GM21723 (cell line): Measurements from ENCODE around the gene COL8A2.

Experiments
- ATAC-seq: cut with Tn5 transposase; IDR thresholded peaks from one replicate; pipeline ENCODE4 v1.9.1; 2021; ENCODE audit warnings: mild to moderate bottlenecking, moderate library complexity; ENCODE audit not compliant: unreplicated experiment

Gene COL8A2

DNA sequence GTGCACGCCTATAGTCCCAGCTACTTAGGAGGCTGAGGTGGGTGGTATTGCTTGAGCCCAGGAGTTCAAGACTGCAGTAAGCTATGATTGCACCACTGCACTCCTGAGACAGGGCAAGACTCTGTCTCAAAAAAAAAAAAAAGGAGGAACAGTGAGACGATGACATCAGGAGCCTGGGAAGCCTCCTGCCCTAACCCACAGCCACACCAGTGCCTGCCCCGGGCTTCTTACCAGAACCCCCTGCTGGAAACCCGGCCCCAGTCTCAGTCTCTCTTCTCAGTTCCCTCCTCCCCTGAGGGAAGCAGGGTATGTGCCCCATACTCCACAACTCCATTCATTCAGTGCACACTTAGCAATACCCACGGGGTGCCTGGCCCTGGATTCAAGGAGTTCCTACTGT is 9.1 kb downstream of the COL8A2 start:
- ATAC-seq = no peak

DNA sequence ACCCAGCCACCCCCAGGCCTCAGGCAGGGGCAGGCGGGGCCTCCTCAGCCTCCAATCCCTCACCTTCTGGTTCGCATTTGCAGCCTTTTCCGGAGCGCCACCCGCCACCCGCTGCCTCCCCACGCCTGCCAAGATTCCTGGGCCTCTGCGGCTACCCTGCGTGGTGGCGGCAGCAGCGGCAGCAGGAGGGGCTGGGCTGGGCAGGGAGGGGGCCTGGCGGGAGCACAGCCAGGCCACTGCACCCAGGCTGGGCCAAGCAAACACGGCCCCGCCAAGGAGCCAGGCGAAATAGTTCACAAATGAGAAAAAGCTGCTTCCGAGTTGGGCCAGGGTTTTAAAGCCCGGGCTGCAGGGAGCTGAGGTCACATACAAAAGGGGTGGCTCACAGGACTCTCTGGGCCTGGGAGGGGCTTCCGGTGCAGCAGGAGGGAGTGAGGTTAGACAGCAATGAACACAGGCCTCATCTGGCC is 9.8 kb downstream of the COL8A2 start:
- ATAC-seq = no peak

DNA sequence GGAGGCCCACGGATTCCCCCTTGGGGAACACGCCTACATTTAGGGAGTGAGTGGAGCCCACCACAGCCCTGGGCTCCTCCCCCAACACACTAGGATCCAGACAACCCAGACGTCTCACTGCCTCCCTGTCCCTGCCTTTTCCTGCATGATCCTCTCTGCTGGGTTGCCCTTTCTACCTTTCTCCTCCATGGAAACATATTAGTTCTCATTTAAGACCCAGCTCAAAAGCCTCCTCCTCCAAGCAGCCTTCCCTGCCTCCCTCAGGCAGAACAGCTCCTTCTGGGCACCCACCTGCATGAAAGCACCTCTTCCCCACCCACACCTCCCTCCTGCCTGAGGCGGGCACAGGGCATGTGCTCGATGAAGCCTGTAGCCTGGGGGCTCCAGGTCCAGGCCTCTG is 10.7 kb downstream of the COL8A2 start:
- no peak for ATAC-seq

DNA sequence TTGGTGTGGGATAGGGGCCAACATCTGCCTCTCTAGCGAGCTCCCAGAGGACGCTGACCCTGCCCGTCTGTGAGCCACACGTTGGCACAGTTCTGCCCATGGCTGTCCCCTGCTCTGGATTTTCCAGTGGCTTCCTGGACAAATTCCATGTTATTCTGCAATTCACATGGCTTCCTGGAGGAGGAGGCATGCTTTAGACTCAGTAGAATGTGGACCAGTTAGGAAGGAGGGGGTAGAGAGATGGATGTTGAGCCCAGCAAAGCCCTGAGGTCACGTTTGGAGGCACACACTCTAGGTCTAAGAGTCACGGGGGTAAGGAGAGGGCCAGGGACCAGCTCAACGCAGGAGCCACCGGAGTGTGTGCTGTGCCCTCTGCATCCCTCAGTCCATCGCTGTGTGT is 12.2 kb downstream of the COL8A2 start:
- ATAC-seq = no peak

DNA sequence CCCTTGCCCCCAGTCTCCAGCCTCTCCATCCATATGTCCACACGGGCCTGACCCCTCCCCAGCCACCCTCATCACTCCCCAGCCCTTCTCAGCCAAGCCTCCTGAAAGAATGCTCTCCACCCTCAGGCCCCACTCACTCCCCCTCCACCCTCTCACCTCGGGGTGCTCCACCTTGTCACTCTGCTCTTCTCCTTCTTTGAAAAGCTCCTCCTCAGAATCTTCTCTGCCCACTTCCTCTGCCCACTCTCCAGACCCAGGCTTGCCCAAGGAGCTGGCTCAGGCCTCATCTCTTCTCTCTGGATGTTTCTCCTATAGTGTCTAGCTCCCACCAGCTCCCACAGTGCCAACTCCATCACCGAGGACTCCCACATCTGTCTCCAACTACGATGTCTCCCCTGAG is 13.9 kb downstream of the COL8A2 start:
- ATAC-seq = no peak

DNA sequence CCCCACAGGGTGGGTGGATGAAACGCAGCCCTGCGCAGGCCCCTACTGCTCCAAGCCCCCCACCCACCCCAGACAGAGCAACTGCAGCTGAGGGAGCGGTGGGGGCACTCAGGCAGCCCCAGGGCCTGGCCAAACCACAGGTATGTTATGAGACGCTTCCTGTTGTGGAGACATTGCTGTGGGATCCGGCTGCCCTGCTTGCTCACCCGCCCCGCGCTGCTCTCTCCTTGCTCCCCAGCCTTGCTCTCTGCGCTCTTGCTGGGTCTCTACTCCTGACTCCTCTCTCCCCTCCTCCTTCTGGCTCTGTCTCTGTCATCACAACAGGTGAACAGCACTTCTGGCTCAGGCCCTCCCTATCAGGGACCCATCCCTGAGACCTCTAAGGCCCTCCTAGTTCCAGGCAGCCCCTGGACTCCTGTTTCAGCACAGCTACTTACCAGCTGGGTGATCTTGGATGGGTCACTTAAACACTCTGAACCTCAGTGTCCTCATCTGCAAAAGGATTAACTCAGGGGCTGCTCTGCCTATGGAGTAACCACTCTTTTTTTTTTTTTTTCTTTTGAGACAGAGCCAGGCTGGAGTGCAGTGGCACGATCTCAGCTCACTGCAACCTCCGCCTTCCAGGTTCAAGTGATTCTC is 15.9 kb downstream of the COL8A2 start:
- ATAC-seq = no peak

DNA sequence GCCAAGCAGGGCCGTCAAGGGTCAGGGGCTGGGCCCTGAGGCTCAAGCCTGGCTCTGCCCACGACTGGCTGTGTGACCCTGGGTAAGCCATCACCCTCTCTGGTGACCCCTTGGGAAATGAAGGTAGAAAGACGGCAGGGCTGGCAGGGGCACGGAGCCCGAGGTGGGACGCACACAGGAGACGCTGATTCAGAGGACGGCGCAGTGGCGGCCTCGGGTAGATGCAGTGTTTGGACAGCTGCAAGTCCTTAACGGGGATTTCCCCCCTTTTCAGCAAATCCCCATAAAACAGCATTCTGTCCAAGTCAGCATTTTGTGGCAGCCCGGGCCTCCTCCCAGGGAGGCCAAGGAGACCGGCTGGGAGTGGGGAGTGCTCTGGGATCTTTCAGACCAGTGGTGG is 16.7 kb downstream of the COL8A2 start:
- ATAC-seq = no peak

DNA sequence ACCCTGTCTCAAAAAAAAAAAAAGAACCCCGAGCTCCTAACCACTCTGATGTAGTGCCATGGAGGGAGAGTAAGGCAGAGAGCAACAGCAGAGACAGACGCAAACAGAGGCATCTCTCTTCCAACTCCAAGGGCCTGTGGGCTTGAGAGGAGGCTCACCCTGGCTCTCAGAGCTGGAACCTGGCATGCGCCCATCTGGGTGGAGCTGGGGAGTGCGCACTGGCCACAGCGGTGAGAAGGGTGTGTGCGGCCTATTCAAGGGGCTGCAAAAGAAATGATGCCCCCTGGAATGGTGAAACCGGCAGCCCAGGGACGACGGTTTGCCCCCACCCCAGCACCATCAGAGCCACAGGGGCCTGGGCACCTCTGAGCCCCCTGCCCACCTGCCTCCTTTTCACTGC is 17.6 kb downstream of the COL8A2 start:
- no peak for ATAC-seq

DNA sequence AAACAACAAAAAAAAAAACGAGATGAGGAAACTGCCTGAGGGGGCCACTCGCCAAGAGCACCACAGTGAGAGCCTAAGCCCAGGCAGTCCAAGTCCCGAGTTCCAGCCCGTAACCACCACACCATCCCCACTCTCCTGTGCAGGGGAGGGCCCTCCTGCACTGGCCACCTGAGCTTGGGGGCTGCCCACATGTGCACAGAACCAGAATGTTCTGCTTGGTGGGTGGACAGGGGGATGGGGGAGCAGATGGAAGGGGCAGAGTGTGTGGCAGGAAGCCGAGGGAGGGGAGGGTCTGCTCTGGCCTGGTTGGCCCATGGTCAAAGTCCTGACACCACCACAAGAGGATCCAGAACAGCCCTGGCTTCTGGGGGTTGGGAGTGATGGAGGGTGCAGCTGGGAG is 18.8 kb downstream of the COL8A2 start:
- ATAC-seq = no peak

DNA sequence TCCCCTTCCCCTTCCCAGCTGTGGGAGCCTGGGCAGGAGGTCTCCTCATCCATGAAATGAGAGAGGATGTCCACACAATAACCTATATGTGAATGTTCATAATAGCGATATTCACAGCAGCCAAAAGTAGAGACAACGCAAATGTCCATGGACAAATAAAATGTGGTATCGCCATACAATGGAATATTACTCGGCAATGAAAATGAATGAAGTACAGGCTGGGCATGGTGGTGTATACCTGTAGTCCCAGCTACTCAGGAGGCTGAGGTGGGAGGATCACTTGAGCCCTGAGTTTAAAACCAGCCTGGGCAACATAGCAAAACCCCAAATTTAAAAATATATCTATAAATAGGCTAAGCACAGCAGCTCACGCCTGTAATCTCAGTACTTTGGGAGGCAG is 23.5 kb downstream of the COL8A2 start:
- ATAC-seq = no peak

DNA sequence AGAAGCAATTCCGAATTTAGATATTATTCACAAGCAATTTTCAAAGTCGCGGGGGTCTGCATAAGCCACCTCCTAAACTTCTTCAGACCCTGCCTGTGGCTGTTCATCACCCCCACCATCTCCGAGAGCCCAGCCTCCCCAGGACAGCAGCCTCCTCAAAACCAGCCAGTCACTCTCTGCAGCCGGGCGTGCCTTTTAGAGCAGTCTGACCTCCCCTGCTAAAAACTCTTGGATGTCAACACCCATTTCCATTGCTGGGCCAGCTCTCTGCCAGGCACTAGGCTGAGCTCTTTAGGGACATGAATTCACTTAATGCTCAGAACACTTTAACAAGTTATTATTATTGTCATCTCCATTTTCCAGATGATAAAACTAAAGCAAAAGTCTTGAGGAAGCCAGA is 24.6 kb downstream of the COL8A2 start:
- no peak for ATAC-seq

DNA sequence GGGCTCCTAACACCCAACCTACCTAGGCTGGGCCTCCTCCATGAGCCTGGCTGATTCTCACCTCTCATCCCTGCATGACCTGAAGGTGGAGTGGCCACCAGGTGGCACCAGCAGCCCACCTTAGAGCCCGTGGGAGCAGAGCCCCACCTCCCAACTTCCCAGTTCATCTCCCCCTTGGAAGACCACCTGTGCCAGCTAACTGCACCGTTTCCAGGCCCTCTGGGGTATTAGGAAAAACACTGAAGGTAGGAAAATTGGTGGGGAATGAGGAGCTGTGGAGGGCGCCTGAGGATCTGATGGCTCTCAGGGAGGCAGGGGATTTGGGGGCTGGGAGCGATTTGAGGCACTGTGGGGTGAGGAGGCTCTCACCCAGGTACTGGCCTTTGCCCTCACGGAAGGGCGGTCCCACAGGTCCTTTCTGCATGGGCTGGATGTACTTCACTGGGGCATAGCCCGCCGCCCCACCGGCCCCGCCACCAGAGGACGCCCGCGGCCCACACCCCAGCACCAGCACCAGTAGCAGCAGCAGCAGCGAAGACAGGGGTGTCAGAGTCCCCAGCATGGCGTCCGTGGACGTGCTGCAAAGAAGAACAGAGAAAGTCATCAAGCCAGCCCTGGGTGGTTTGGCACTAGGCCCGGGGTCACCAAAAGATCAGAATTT is 25.2 kb downstream of the COL8A2 start:
- no peak for ATAC-seq

DNA sequence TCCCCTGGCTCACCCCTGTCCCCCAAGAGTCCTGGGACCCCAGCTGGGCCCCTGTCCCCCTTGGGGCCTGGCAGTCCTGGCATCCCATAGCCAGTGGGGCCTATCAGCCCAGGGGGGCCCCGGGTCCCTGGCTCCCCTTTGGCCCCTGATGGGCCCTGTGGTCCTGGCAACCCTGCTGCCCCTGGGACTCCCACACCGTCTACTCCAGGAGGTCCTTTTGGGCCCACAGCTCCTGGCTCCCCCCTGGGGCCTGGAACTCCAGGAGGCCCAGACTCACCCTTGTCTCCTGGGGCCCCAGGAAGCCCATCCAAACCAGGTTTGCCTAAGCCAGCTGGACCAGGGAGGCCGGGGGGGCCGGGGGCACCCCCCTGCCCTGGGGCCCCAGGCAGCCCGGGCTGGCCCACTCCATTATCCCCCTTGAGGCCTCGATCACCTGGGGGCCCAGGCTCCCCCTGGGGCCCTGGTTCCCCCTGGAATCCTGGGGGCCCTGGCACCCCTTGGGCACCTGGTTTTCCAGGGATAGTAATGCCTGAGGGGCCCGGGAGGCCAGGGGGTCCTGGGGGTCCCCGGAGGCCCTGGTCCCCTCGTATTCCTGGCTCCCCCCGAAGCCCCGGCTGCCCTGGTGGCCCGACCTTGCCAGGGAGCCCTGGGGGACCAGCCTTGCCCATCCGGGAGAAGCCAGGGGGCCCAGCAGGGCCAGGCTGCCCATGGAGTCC is 26.2 kb downstream of the COL8A2 start:
- ATAC-seq = no peak

DNA sequence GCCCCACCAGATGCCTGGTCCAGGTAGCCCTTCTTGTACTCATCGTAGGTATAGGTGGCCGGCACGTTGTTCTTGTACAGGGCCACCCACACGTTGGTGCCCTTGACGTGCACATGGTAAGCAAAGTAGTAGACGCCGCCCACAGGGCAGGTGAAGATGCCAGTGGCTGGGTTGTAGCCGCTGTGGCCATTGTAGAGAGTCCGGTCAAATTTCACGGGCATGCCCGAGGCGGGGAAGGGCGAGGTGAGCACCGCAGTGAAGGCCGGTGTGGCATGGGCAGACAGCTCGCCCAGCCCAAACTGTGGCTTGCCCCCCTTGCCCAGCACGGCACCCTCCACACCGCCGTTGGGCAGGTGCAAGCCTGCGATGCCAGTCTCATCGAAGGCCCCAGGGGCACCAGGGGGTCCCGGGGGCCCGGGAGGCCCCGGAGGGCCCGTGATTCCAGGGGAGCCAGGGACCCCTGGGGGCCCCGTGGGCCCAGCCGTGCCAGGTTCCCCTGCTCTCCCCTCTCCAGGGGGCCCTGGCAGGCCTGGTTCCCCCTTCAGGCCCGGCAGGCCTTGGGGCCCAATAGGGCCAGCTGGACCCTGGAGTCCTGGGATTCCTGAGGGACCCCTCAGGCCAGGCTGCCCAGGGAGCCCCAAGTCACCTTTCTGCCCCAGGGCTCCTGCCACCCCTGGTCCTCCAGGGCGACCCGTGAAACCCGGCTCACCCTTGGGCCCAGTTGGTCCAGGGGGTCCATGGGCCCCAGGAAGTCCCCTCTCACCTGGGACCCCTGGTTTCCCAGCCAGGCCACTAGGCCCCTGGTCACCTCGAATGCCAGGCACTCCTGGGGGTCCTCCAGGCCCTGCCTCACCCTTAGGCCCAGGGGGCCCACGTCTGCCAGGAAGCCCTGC is 27.1 kb downstream of the COL8A2 start:
- no peak for ATAC-seq

DNA sequence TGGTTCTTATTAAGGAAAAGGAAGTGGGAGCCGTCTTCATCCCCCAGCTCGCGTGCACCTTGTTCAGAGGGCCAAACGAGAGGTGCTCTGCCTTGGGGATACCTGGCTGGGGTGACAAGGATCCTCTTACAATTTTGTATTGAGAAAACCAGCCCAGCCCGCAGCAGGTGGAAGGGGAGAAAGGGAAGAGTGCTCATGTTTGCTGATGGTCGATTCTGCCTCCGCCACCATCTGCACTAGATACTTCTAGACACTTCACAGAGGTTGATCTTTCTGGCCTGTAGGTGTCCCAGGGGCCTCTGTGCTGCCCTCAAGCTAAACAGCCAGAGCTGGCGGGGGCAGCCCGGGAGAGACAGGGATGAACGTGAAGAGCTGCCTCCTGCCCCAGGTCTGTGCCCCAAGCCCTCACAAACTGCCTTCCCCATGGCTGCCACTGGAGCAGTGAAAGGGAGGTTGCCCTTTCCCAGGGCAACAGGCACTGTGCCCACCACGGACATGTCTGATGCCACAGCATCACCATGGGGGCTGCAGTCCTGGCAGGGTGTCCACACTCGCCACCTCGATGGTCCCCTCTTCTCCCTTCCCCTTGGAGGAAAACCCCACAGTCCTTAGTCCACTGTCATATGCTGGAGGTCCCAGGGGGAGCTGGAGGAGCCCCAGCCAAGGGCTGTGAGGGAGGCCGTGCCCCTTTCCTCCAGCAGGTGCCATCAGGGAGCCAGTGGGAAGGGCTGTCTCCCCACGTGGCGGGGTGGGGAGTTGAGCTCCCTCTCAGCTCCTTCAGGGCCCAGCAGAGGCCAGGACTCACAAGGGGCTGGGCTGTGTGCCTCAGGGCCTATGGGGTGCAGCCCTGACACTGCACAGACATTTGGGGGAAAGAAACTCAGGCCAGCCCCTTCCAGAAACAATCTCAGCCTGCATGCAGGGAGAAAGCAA is 28.3 kb downstream of the COL8A2 start:
- ATAC-seq = no peak

DNA sequence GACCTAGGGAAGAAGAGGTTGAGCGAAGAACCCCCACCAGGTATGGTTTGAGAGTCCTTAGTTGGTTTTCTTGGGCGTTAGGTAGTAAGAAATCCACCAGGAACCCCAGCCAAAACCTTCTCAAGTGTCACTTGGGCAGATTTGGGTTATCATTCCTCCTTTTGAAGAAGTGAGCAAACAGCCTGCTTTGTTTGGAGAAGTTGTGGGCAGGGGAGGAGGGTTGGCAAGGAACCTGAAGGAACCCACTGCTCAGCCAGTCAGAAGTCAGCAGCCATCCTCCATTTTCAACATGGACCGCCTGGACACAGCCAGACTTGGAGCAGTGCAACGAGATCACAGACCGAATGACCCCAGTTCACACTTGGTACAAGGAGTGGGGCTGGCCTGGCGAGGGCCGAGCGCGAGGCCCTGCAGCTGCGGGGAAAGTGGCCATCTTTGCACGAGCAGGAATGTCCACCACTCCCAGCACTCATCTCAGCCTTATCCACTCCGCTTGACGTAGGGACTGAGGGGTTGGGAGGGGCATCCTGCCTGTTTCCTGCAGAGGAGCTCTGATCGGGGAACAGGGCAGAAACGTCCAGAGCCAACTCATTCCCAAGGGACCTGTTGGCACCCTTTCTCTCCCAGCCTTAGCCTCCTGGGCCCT is 29.1 kb downstream of the COL8A2 start:
- ATAC-seq = no peak

DNA sequence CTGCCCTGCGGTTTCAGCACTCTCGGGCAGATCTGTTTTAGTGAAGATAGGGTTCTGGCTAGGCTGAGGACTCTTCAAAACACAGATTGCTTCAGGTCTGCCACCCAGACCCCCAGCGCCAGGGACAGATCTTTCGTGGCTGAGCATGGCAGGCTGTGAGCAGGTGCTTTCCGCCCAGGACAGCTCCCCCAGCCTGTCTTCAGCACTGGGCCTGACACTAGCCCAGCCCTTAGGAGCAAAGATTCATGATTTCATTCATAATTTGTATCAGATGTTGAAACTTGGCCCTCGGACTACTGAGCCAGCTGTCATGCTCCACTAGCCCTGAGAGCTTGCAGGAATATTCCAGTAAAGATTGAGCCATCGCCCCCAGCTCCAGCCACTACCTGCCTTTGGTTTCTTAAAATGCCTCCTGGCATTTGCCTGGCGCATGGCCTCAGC is 30.4 kb downstream of the COL8A2 start:
- no peak for ATAC-seq

DNA sequence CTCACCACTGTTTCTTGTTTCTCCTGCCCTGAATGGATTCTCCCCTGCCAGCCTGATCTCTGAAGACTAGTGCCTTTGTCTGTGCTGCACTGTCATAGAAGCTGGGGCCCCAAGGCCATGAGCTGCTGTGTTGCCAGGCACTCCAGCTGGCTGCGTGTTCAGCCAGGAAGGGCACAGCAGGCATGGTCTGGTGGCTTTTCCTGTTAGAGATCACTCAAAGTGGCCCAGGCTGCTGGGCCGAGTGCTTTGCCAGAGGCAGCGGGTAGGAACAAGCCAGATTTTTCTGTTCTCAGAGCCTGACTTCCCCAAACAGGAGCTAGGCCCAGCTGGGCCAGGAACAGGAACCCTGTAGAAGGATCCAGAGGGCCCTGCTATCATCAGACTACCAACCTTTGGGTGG is 31.1 kb downstream of the COL8A2 start:
- ATAC-seq = no peak

DNA sequence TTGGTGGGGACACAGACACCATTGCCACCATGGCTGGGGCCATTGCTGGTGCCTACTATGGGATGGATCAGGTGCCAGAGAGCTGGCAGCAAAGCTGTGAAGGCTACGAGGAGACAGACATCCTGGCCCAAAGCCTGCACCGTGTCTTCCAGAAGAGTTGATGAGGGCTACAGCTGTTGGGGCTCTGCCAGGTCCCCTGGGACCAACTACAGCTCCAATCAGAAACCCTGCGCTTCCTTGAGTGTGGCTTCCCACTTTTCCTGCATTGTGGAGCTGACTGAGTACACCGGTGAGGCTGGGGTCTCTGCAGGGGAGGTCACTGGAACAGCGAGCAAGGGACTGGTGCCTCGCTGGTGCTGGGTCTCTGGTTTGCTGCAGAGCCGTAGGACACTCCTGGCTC is 31.8 kb downstream of the COL8A2 start:
- ATAC-seq = no peak

DNA sequence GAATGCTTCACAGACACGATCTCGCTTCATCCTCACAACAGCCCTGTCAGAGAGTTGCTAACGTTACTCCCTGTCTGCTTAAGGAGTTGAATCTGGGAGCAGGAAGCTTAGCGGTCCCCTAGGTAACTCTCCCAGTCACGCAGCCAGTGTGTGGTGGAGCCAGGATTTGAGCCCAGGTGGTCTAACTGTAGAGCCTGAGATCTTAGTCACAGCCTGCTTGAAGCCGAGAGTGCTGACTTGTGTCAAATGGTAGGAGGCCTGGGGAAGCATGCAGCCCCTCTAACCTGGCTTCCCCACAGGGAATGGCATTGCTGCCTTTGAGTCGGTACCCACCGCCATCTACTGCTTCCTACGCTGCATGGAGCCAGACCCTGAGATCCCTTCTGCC is 32.2 kb downstream of the COL8A2 start:
- ATAC-seq = no peak
